CD4-positive, alpha-beta T cell treated with Interleukin-15 for 1 hour (primary cell): ENCODE measurements around the gene KNDC1.
"Not testable (repeated sequence)": the region's sequence is repeated elsewhere in the genome, so short reads cannot be mapped to it uniquely, and the experiment has no call there.

Experiments
- DNase-seq: peaks from one replicate; pipeline ENCODE4 v3.0.0-alpha.2; 2020

The KNDC1 gene

DNA sequence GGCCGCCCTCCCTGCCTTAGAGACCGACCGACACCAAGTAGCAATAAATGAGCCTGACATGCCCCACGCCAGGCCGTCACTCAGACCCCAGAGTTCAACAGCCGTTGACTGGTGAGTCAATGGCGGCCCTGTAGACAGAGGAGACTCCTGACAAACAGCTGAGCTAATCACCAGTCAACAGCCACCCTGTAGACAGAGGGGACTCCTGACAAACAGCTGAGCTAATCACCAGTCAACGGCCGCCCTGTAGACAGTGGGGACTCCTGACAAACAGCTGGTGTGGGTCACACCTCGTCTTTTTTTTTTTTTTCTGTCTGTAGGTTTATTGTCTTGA is 16.9 kb upstream of the KNDC1 start:
- DNase-seq, result no peak

DNA sequence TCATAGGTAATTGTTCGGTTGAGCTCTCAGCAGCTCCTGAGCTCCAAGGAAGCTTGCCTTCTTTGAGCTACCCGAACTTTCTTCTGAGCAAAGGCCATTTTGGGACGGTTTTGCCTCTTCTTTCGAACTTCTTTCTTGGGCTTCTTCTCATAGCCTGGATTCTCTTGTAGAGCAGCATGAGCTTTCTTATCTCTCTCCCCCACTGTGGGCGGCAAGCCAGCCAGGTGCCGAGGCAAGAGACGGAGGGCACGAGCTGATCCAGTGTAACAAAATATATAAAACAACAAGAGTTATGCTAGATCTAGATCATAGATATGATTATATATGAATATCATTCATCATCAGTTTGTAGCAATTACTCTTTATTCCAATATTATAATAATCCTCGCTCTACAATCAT is 16.5 kb upstream of the KNDC1 start:
- DNase-seq, result no peak

DNA sequence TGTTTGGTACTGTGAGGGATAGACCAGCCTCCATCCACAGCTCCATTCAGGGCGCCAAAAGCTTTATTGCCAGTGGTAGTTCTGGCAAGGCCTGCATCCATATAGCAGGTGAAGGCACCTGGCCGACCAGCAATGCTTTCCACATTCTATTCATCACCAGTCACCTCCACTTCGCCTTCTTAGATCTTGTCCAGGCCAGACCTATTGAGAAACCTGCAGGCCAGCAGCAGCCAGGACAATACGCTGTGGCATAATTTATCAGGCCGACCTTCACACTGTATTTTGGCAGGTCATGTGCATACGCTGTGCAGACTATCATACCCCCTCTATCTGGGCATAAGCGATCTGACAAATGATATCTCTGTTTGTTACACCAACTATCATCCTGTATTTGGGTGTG is 15.2 kb upstream of the KNDC1 start:
- no peak for DNase-seq

DNA sequence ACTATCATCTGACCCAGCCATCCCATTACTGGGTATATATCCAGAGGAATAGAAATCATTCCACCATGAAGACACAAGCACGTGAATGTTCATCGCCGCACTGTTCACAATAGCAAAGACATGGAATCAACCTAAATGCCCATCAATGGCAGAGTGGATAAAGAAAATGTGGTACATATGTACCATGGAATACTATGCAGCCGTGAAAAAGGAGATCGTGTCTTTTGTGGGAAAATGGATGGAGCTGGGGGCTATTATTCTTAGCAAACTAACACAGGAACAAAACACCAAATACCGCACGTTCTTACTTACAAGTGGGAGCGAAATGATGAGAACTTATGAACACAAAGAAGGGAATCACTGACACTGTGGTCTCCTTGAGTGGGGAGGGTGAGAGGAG is 9.8 kb upstream of the KNDC1 start:
- DNase-seq, result no peak

DNA sequence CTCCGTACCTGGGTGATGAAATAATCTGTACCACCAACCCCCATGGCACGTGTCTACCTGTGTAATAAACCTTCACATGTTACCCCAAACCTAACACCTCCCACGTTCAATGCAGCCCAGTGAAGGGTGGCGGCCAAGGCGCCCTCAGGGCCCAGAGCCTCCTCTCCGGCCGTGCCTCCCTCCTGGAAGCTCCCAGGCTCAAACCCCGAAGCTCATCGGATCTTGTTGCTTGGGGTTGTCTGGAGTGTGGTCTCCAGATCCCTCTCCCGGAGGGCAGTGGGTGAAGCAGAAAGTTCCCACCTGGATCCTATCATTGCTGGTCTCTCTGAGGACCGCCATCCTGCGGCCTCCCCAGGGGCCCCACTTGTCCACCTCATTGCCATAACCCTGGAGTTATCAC is 9.4 kb upstream of the KNDC1 start:
- no peak for DNase-seq

DNA sequence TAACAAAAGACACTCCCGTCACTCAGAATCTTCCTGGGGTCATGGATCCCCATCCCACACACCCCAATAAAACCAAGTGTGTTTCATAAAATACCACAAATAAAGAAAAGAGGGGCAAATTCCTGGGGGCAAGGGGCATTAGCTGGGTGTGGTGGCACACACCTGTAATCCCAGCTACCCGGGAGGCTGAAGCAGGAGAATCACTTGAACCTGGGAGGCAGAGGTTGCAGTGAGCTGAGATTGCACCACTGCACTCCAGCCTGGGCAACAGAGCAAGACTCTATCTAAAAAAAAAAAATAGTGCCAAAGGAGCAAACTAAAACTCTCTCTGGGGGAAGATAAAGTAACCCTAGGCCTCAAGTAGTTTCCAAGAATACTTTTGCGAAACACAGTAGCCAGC is 8.9 kb upstream of the KNDC1 start:
- DNase-seq, result not testable (repeated sequence)

DNA sequence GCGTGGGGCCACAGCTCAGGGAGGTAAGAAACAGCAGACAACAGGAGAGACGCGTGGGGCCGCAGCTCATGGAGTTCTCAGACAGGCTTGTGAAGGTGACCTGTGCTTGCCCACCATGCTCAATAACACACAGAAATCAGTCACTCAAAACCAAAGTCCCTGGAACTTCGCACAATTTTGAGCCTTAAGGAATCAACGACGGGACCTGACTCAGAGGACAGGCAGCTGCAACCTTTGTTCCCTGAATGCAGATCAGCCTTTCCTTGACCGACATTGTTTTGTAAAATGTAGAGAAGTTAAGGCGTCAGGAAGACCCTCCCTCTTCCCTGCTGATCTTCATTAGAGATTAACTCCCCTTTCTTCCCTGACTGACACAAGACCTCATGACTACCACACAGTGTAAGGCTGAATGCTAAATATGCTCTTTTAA is 8.5 kb upstream of the KNDC1 start:
- DNase-seq, result no peak

DNA sequence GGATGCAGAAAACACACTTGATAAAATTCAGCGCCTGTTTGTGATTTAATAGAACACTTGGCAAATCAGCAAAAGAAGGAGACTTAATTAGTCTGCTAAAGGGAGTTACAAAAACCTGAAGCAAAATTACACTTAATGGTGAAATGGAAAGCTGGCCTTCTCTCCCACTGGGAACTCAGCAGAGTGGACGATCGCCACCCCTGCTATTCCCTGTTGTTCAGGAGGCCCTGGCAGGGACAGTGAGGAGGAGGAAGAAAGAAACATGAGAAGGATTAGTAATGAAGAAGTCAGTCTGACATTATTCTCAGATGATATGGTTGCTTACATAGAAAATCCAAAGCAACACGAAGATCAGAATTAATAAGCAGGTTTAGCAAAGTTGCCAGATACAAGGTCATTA is 5.6 kb upstream of the KNDC1 start:
- no peak for DNase-seq

DNA sequence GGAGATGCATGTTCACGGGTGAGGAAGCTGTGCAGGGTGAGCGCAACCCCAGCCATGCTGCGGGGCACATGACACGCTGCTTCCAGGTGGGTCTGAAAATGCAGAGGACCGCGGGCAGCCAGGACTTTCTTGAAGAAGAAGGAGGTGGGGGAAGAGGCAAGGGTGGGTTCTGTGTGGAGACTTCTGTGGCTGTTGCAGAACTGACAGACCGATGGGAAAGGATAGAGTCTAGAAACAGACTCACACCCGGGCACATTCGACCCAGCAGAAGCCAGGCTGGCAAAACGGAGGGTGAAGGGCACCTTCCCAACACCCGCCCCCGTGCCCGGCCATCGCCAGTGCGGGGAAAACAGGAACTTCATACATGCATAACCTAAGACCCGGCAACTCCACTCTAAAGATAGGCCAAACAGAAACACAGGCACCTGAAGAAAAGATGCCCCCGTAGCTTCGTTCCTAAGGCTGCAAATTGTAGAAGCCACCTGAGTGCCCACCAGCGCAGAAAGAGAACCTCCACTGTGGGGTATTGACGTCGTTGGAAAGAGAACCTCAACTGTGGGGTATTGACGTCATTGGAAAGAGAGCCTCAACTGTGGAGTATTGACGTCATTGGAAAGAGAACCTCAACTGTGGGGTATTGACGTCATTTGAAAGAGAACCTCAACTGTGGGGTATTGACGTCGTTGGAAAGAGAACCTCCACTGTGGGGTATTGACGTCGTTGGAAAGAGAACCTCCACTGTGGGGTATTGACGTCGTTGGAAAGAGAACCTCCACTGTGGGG is 4.8 kb upstream of the KNDC1 start:
- no peak for DNase-seq

DNA sequence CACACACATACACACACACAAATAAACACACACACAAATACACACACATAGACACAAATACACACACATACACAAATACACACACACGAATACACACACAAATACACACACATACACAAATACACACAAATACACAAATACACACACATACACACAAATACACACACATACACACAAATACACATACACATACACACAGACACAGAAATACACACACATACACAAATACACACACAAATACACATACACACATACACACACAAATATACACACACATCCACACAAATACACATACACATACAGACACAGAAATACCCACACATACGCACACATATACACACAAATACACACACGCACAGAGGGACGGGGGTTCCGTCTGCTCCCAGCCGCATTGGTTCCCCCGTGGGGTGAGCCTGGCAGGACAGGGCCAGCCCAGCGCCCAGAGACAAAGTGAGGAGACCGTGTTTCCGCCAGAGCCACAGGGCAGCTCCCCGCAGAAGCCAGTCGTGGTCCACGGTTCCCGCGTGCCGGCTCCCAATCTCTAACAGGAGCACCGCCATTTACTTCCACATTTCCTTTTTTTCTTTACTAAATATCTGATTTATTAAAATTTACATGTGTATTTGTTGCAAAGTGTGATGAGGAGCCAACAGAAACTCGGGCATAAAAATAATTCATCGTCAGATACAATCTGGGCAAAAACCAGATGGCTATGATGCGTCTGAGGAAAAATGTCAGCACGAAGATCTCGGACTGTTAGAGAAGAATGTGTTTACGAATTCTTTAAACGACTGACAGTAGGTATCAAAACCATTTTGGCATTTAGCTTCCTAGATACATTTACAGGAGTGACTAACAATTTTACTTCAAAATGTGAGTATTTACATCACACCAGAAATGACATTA is 3.1 kb upstream of the KNDC1 start:
- DNase-seq, result no peak

DNA sequence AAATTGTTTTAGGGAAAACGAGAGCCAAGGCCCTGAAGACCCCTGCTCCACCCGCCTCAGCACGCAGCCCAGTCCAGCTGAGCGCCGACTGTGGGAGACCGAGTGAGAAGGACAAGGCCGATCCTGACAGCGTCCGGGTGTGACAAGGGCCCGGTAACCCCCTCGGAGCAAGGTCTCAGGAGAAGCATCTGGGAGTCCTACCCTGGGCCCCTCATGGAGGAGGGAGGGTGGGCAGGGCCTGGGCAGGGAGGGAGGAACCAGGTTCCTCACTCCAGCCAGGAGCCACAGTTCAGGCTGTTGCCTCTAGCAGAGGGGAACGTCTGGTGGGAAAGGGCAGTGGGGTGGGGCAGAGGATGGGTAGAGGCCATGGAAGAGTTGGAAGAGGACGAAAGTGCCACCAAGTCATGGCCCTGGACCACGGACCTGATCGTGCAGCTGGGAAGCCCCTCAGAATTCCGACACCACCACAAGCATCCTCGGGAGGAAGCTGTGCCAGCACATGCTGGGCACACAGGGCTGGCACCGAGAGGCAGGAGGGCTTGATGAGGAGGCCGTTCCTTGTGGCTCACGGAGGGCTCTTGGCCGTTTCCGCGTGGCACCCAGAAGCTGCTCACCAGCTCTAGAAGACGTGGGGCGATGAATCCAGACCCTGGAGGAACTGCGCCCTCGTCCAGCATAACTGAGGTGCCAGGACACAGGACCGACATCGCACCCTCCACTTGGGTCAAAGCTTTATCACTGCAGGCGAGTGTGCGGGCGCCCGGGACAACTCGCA is 2.2 kb upstream of the KNDC1 start:
- no peak for DNase-seq

DNA sequence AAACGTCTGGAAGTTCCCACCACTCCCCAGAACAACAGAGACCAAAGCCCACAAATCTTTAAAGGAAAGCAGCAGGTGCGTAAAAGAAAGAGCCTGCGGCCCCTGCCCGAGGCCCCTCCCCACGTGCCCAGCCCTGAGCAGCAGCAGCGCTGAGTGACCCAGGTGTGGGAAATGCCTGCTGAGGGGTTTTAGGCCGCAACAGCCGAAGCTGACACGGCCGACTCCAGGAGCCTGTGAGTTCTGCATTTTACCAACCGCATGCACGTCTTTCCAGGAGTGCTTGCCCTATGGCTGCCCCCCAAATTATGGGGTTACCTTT is 1.6 kb upstream of the KNDC1 start:
- DNase-seq, result no peak

DNA sequence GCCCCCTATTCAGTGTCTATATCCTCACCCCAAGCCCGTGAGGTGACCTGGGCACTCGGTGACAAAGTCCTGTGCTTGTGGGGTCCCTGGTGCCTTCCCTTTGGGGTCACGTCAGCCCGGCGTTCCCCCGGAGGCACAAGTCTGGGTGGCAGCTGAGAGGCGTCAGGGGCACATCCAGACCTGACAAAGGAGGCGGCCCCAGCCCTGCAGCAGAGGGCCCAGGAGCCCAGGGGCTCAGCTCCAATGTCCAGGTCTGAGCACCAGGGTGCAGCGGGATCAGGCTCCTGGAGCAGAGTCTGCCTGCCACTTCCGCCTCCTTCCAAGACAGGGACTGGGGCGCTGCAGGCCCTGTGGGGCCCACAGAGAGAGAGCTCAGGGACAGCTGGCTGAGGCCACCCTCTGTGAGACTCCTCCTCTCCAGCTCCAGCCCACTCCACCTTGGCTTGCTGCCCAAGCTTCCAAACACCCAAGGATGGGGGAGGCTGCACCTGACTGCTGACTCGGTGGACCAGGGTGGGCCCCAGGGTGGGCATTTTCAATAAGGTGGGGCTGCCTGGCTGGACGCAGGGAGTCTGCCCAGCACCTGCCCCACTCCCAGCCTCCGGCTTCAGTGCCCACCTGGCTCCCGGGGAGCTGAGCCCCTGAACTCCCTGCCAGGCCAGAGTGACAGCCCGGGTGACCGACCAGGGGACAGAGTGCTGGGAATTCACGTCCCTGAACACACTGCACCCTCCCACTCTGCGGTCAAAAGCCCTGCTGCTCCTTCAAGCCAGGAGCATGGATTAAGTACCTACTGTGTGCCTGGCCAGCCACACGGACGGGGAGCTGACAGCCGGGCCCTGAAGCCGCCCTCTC is 1.0 kb upstream of the KNDC1 start:
- DNase-seq, result no peak

DNA sequence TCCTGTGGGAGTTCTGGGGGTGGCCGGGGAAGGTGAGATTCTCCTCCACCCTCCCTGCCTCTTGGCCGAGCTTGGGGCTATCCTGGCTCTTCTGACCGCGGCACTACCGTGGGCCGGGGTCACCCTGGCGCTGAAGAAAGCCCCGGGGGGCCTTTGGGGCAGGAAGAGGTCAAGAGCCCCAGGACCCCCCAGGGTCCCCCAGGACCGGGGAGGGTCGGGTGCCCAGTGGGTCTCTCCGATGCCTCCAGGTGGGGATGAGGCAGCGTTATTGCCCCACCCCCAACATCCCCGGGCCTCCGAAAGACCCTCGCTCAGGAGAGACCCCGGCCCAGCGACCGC is 439 bp upstream of the KNDC1 start:
- no peak for DNase-seq

DNA sequence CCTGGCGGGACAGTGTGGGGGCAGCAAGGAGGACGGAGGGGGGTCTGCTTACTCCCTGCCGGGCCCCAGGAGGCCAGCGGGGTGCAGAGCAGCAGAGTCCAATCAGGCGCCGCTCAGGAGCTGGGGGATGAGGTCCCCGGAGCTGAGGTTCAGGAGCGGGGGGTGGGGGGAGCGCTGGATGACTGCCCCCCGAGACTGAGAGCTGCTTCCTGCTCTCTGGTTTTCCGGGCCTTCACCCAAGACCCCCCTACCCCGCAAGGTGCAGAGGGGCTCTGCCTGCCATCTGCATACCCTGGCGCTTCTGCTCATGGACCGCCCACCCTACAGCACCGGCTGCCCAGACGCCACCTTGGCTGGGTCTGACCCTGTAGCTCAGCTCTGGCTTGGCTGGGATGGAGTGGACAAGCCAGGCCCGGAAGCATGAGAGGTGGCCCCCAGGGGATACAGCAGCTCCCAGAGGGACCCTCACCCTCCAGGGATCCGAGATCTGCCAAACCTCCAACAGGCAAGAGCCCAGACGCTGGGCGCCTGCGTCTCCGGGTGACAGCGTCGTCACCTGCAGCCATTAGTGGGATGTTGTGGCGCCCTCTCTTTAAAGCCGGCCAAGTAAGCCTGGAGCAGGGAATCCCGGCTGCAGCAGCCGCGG is 930 bp downstream of the KNDC1 start:
- no peak for DNase-seq

DNA sequence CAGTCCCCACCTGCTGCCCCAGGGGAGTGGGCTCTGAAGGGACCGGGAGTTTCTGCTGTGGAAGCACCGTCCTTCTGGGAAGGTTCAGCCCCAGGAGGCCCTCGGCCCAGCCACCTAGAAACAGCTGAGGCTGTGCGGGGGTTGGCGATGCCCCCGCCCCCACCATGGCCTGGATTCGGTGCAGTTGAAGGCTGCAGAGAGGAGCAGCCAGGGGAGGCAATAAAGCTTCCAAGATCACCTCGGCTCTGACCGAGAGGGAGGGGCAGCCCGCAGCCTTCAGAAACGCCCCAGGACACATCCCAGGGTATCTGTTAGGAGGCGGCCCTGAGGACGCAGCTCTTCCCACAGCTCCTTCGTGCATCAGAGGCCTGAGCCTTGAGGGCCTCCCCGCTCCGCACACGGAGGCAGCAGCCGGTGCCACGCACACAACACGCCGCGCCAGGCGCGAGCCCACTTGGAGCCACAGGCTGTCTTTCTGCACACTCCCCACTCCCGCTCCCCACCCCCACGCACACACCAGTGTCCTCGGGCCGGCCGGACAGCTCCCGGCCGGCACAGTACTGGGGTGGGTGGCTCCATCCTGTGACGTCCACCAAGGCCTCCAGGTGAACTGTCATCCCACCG is 1.6 kb downstream of the KNDC1 start:
- DNase-seq, result no peak

DNA sequence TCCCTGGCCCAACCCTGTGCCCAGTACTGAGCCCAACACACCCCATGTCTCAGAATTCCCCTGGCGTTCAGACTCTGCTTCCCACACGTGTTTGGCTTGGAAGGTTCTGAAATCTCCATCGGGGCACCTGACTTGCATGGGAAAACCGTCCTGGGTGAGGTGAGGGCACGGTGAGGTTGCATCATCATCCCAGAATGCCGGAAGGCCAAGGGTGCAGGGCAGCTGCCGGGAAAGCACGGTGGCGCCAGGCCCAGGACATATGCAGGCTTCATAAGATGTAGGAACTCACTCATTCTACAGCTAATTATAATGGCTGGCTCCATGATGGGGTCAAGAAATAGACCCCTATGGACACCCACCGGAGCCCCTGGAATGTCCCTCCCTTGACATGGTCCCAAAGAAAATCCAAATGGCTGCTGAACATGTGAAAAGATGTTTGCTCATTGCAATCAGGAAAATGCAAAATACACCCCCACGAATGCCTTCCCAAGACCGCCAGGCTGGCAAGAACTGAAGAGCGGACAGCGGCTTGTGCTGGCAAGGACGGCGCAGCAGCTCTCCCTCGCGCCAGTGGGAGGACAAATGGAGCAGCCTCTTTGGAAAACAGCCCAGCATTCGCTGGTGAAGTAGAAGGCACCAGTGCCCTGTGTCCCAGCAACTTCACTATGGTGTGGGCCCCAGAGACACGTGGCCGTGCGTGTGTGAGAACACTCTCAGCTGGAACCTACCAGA is 2.3 kb downstream of the KNDC1 start:
- no peak for DNase-seq

DNA sequence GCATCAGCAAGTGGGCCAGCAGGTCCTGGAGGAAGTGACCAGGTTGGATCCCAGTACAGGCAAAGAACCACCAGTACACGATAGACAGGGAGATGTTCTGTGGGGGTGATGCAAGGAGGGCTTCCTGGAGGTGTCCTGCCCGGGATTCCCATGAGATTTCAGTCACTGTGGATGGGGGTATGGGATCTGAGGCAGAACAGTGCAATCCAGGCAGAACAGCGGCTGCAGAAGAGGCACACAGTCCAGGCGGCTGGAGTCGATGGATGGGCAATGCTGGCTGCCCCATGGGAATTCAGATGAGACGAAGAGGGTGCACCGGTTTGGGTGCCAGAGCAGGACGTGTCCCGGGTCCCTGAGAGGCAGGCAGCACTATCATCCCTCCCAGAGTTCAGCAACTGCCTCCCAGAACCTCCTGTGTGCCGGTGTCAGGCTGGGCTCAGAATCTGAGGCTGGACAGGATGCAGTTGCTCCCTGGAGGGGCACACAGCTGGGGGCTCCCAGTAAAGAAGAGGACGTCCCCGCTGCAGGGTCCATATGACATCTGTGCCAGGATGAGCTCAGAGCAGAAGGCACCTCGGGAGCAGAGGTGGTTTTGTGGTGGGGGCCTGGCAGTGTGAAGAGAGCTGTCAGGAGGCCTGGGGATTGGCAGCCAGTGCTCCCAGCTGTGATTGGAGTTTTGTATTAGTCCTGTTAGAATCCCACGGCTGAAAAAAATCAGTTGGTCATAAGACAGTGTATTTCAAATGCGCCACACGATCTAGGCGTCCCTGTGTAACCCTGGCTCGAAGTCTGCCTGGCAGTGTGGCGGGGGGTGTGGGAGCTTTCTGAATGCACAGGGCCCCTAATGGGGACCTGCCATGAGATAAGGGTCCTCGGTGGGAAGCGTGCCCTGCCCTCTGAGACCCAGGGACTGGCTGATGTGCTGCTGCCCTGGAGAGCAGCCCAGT is 3.2 kb downstream of the KNDC1 start:
- DNase-seq, result no peak

DNA sequence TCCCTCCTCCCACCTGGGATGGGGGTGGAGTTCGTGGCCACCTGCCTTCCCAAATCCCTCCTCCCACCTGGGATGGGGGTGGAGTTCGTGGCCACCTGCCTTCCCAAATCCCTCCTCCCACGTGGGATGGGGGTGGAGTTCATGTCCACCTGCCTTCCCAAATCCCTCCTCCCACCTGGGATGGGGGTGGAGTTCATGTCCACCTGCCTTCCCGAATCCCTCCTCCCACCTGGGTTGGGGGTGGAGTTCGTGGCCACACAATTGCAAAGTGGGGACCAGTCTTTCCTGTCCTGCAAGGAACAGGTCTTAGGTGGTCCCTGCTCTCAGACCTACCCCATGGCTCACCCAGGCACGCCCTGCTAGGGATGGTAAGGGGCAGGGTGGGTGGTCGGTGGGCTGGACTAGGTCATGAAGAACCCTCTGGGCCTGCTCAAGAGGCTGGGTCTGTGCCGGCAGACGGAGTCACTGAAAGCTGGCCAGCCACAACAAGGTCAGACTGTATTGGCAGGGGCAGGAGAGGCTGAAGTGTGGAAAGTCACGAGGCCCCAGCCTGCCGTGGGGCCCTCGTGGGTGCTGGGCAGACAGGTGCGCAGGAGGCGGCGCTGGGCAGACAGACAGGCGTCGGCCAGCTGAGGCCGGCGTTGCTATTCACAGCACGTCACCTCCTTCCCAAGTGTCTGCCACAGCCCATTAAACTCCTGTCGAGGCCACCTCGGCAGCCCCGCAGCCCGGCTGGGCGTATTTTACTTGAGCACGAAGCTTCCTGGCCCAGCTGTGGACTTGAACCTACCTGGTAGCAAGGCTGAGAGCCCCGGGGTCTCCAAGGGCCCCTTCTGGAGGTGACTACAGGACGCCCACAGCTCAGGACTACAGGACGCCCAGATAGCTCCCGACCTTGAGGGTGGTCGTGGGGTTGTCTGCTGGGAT is 4.1 kb downstream of the KNDC1 start:
- DNase-seq, result no peak
